Activated B cell treated with CpG ODN at 0.5 μM for 24 hours (primary cell): ENCODE data around the gene TMEM213. TPM values are rescaled to one million over a fixed set of nuclear protein-coding genes. Genes with fewer than 3 reads are reported as not detected.

Experiments
- ATAC-seq: fragments of 200-7000 bp; cut with Tn5 transposase; one replicate; pipeline ENCODE4 v1.10.0; 2021; ENCODE audit warnings: low read depth, mild to moderate bottlenecking, moderate library complexity
- CTCF ChIA-PET: fragments of 350-600 bp; sonication (Branson Sonifier 250); formaldehyde crosslinking; loops from one replicate; lab custom pipeline; 2021; ENCODE audit warnings: antibody characterized with exemption; lab: Charles Lee
- POLR2A ChIA-PET: fragments of 350-600 bp; sonication (Branson Sonifier 250); formaldehyde crosslinking; loops from one replicate; lab custom pipeline; 2021; ENCODE audit warnings: antibody characterized with exemption; lab: Charles Lee
- DNase-seq: peaks from one replicate; pipeline ENCODE4 v3.0.0; 2022
- H3K27ac Mint-ChIP-seq: one replicate; pipeline ENCODE4 v1.8.0; 2020; ENCODE audit warnings: mixed read lengths
- H3K27me3 Mint-ChIP-seq: one replicate; pipeline ENCODE4 v1.8.0; 2021; ENCODE audit warnings: mixed read lengths
- H3K36me3 Mint-ChIP-seq: one replicate; pipeline ENCODE4 v1.8.0; 2021; ENCODE audit warnings: low read depth, mixed read lengths
- H3K4me1 Mint-ChIP-seq: one replicate; pipeline ENCODE4 v1.8.0; 2021; ENCODE audit warnings: mixed read lengths
- H3K4me3 Mint-ChIP-seq: one replicate; pipeline ENCODE4 v1.8.0; 2020; ENCODE audit warnings: mild to moderate bottlenecking, mixed read lengths
- H3K9me3 Mint-ChIP-seq: one replicate; pipeline ENCODE4 v1.8.0; 2020; ENCODE audit warnings: mixed read lengths
- CTCF ChIP-seq: fragments of 200-600 bp; IDR thresholded peaks from one replicate; pipeline ENCODE4 v1.8.0; 2022; ENCODE audit warnings: antibody characterized with exemption, mild to moderate bottlenecking
- intact Hi-C: fragments of 100-400 bp; cut with micrococcal nuclease; formaldehyde crosslinking; loops from one replicate; pipeline ENCODE4 v1.15.1; 2024
- total RNA-seq: library from RNA; stranded (reverse); gene quantifications from 2 replicates; pipeline ENCODE4 v1.2.3, GENCODE V29; 2022

The TMEM213 gene
- total RNA-seq, 1 donor from 2014 or later, result not detected

GRCh38 chr7:138821912-138822311 lies 24.1 kb downstream of the TMEM213 start:
- no peak for ATAC-seq
- intact Hi-C loops, result no loop called here
- CTCF ChIA-PET, result no interaction called here

GRCh38 chr7:138822867-138823535 lies 25.2 kb downstream of the TMEM213 start:
- TF ChIP-seq CTCF, result no peak
- Mint-ChIP-seq H3K4me3 (no peak overlapping the region), H3K9me3 (no peaks in the 10 kb centered on the region), H3K27ac (no peak overlapping the region), H3K27me3 (no peaks in the 10 kb centered on the region), H3K36me3 (no peaks in the 10 kb centered on the region), H3K4me1 (no peaks in the 10 kb centered on the region)
- ChIA-PET CTCF (no interaction called here), POLR2A (no interaction called here)
- DNase-seq (no peak), ATAC-seq (no peak)
- intact Hi-C loops, result no loop called here

More at GRCh38 chr7:138821912-138822311, 24.1 kb downstream of the TMEM213 start:
- Mint-ChIP-seq H3K36me3 (no peaks in the 10 kb centered on the region), H3K27me3 (peaks cover under 1% of the 10 kb centered on the region), H3K27ac (no peak overlapping the region), H3K9me3 (no peaks in the 10 kb centered on the region), H3K4me1 (no peaks in the 10 kb centered on the region), H3K4me3 (no peak overlapping the region)
- TF ChIP-seq CTCF, result no peak
- DNase-seq, result no peak
- POLR2A ChIA-PET, result no interaction called here

- DNase-seq, result no peak
- Mint-ChIP-seq H3K4me1 (no peaks in the 10 kb centered on the region), H3K36me3 (no peaks in the 10 kb centered on the region), H3K4me3 (no peak overlapping the region), H3K27me3 (no peaks in the 10 kb centered on the region), H3K27ac (no peak overlapping the region), H3K9me3 (peaks cover 2% of the 10 kb centered on the region)
- intact Hi-C loops, result no loop called here
- ChIA-PET CTCF (no interaction called here), POLR2A (no interaction called here)
- no peak for TF ChIP-seq CTCF
- ATAC-seq, result no peak
Measured at GRCh38 chr7:138825049-138825721, 27.4 kb downstream of the TMEM213 start.

GRCh38 chr7:138828302-138828701 lies 30.5 kb downstream of the TMEM213 start:
- DNase-seq (no peak), ATAC-seq (no peak)
- intact Hi-C loops, result no loop called here

More at GRCh38 chr7:138828302-138828701, 30.5 kb downstream of the TMEM213 start:
- POLR2A ChIA-PET, result no interaction called here
- Mint-ChIP-seq H3K27ac (no peak overlapping the region), H3K4me3 (no peak overlapping the region), H3K36me3 (no peaks in the 10 kb centered on the region), H3K4me1 (no peaks in the 10 kb centered on the region), H3K9me3 (peaks cover 2% of the 10 kb centered on the region), H3K27me3 (no peaks in the 10 kb centered on the region)
- no peak for TF ChIP-seq CTCF
- CTCF ChIA-PET, result no interaction called here
